GM19463 (cell line): Measurements from ENCODE around the gene YAP1.

Experiments
- ATAC-seq: cut with Tn5 transposase; IDR thresholded peaks from one replicate; pipeline ENCODE4 v1.9.1; 2021; ENCODE audit warnings: mild to moderate bottlenecking, moderate library complexity; ENCODE audit not compliant: unreplicated experiment

YAP1 gene

GRCh38 chr11:102157219-102157618 is 47.0 kb downstream of the YAP1 start:
- no peak for ATAC-seq

DNA sequence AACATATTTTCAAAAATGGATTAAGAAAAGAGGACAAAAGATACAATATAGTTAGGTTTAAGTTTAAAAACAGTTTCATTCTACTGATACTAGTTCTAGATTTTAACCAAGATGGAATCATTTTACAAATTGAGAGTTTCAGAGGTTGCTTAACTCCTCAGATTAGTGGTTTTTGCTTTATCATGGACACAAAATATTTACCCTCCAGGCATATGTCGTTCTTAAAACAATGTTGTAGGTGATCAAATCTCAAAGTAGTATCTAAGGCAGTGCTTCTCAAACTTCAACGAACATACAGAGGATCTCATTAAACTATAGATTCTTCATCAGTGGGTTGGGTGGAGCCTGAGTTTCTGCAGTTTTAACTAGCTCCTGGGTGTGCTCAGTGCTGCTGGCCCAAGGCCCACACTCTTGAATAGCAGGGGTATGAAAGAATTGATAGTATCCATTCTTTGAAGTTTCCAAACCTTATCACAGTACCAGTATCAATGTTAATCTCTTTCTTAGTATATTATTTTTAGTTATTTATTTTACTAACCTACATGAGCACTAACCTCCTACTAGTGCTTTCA is 48.0 kb downstream of the YAP1 start:
- ATAC-seq, result no peak

- no peak for ATAC-seq
Observed at GRCh38 chr11:102163368-102163767, 53.1 kb downstream of the YAP1 start.

DNA sequence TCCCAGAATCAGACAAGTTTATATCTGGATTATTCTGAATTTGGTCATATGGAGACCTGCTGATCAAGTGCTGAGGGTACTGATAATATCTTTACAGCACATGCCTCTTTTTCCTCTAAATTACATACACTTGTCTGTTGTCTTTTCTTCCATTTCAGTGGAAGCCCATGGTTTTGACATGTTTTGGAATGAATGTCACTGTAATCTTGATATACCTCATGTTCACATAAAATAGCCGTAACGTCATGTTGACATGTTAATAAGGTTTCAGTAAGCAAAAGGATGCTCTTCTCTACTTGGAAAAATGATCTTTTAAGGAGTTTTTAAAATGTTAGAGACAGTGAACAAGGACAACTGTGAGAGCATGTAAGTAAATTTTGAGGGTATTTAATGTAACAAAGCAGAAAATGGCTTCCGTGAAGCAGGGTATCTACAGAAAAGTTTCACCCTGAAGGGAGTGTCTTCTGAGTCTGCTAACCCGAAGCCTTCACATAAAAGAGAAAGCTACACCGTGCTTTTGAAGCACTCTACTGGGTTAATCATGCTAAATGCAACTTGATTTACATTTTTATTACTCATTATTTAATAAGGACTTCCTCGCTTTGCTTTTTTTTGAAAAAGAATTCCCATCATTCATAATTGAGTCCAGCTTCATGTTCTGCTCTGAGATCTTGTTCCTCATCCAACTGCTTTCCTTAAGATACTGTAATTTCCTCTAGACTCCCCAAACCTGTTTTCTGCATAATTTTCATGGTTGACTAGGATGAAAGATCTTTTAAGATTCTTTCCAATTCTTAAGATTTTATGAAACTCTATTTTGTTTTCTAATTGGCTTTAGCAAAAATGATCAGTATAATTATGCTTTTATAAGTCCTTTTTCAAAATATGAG is 56.2 kb downstream of the YAP1 start:
- no peak for ATAC-seq

- ATAC-seq, result no peak
Observed at GRCh38 chr11:102168481-102168880, 58.2 kb downstream of the YAP1 start.

DNA sequence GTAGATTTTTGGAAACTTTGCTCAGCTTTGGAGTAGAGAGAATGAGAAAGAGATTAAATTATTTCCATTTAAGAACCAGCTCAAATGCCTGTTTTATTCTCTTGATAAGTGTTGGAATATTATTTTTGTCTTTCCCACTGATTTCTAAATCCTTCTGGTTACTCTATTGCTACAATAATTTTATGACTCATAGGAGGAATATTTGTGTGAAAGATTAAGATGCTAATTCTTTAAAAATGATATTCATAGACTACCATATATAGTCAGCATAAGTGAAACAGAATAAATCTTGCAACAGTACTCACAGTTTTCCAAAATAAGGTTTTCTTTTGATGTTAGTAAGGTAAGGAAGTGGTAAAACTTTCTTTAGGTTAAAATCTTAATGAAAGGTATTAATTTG is 60.9 kb downstream of the YAP1 start:
- no peak for ATAC-seq

DNA sequence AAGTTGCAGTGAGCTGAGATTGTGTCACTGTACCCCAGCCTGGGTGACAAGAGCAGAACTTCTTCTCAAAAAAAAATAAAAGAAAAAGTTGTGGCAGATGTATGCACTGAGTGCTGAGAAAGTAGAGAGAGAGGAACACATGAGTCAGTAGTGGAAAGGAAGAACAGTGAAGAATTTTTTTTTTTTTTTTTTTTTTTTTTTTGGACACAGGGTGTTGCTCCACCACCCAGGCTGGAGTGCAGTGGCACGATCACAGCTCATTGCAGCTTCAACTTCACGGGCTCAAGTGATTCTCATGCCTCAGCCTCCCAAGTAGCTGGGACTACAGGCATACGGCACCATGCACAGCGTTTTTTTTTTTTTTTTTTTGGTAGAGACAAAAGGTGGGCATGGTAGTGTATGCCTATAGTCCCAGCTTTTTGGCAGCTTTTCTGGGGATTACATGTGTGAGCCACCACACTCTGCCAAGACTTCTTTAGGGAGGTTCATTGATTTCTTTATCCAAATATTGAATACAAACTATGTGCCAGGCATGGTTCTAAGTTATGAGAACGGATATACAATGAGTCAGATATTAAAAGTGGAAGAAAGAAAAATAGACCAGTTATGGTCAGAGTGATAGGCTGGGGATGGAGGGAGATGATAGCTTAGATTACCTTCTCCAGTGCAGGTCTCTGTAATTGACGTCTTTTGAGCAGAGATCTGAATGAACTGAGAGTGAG is 62.0 kb downstream of the YAP1 start:
- ATAC-seq, result no peak

DNA sequence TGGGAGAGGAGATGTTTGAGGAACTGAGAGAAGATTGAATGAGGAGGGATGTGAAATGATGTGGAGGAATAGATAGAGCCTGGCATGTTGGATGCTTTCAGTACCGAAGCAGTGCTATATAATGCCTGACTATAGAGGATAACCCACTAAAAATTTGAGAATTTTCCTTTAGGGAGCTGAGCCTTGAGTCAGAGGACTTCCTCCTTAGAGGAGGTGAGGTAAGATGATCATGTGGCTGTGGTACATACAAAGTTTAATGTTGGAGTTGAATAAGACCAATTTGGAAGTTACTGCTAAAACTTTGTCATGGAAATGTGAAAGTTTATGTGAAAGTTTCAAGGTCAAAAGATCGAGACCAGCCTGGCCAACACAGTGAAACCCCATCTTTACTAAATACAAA is 66.9 kb downstream of the YAP1 start:
- no peak for ATAC-seq

- no peak for ATAC-seq
Observed at GRCh38 chr11:102177974-102178631, 67.9 kb downstream of the YAP1 start.

- ATAC-seq, result no peak
Observed at GRCh38 chr11:102179371-102179770, 69.1 kb downstream of the YAP1 start.

- ATAC-seq, result no peak
Observed at GRCh38 chr11:102184269-102184987, 74.2 kb downstream of the YAP1 start.

- ATAC-seq, result no peak
Observed at GRCh38 chr11:102186551-102187191, 76.4 kb downstream of the YAP1 start.

- ATAC-seq, result no peak
Observed at GRCh38 chr11:102187416-102188151, 77.3 kb downstream of the YAP1 start.

- ATAC-seq, result no peak
Observed at GRCh38 chr11:102188488-102188887, 78.2 kb downstream of the YAP1 start.

DNA sequence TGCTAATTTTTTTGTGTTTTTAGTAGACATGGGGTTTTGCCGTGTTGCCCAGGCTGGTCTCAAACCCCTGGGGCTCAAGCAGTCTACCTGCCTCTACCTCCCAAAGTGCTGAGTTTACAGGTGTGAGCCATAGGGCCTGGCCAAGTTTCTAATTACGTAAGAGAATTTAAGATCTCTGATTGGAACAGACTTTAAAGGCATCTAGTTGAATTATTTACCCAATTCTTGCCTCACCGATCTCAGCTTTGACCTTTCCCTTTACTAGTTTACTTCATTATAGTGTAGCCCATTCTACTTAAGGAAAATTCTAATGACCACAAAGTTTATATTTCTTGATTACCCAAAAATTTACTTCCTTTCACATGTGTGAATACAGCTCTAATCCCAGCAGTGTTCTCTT is 81.6 kb downstream of the YAP1 start:
- ATAC-seq, result no peak

DNA sequence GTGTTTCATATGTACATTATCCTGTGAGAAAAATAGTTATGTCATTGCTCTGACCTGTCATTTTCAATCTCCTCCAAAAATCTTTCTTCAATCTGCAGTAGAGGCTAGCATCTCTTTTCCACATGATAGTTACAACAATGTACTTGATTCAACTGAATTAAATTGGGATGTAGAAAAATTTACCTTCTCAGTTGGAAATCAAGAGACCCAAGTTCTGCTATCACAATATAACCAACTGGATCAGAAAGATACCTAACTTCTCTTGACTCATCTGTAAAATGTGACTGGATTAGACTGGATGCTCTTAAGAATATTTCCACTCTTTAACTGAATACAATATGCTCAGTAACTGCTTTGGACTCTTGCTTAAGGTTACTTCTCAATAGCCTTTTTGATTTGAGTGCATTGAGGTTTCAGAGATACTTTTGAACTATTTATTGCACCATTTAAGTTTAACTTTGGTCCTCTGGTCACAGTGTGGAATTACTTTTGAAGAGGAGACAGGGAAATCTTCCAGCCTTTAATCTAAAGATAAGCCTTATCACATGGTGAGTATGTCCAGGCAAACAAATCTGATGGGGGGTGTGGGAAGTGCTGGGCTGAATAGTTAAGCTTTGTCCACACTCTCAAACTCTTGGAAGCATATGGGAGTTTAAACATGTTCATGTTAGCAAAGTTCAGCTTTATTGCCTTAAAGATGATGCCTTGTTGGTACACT is 82.3 kb downstream of the YAP1 start:
- no peak for ATAC-seq

- no peak for ATAC-seq
Observed at GRCh38 chr11:102194257-102194656, 84.0 kb downstream of the YAP1 start.

GRCh38 chr11:102194990-102195389 is 84.7 kb downstream of the YAP1 start:
- no peak for ATAC-seq

- no peak for ATAC-seq
Observed at GRCh38 chr11:102196351-102196750, 86.1 kb downstream of the YAP1 start.
